A549 (cell line): Measurements from ENCODE around the gene MYO1D. TPM values are rescaled to one million over a fixed set of nuclear protein-coding genes. Genes with fewer than 3 reads are reported as not detected.

Experiments used
- ATAC-seq, 2 experiments: fragments of 200-7000 bp in 1 of 2; fragments of >200 bp in 1 of 2; cut with Nextera tagmentation in 1 of 2; cut with Tn5 transposase in 1 of 2; 3 replicates each; pipeline versions ENCODE4 v1.8.0 to v1.9.1; 2018 to 2020; ENCODE audit warnings: mild to moderate bottlenecking in 1 of 2, moderate library complexity in 1 of 2
- CTCF ChIA-PET: fragments of 300-600 bp; sonication (Branson Sonifier 250); formaldehyde crosslinking; extraction: SDS; loops from one replicate; lab custom pipeline; 2021; ENCODE audit warnings: antibody characterized with exemption, inconsistent platforms; lab: Yijun Ruan, JAX
- POLR2A ChIA-PET: fragments of 350-600 bp; formaldehyde crosslinking; extraction: SDS; loops from one replicate; lab custom pipeline; 2021; ENCODE audit warnings: antibody characterized with exemption, inconsistent platforms; lab: Yijun Ruan, JAX
- DNase-seq, 2 experiments: peaks; one replicate each; pipeline versions ENCODE4 v3.0.0 to v3.0.0-alpha.2; 2011 to 2016; ENCODE audit warnings: low read depth in 1 of 2, low spot score in 1 of 2
- FAIRE-seq: peaks from 2 replicates; lab custom pipeline; 2011; peaks lifted over from hg19 to GRCh38; lab: Jason Lieb, UNC
- H3K27ac ChIP-seq, 2 experiments: fragments of >200 bp; sonication (Bioruptor Twin); formaldehyde crosslinking; 3 replicates each; pipeline ENCODE4 v1.5.1; 2016 to 2017
- H3K4me1 ChIP-seq: fragments of >200 bp; sonication (Bioruptor Twin); formaldehyde crosslinking; 3 replicates; pipeline ENCODE4 v1.6.1; 2016
- H3K4me2 ChIP-seq: fragments of >200 bp; sonication (Bioruptor Twin); formaldehyde crosslinking; 3 replicates; pipeline ENCODE4 v1.6.1; 2016
- H3K4me3 ChIP-seq: fragments of >200 bp; sonication (Bioruptor Twin); formaldehyde crosslinking; 3 replicates; pipeline ENCODE4 v1.5.1; 2016
- H3K9me3 ChIP-seq: fragments of >200 bp; sonication (Bioruptor Twin); formaldehyde crosslinking; 3 replicates; pipeline ENCODE4 v1.6.1; 2016
- CBX2 ChIP-seq: fragments of 200-600 bp; sonication (generic); IDR thresholded peaks from 2 replicates; pipeline ENCODE4 v1.6.1; 2016; ENCODE audit warnings: low read depth, mild to moderate bottlenecking, borderline replicate concordance
- EHF ChIP-seq: fragments of 250-450 bp; sonication (Bioruptor Pico); IDR thresholded peaks from 2 replicates; pipeline ENCODE4 v1.5.0; 2020; ENCODE audit warnings: mild to moderate bottlenecking
- EP300 ChIP-seq, 2 experiments: fragments of >200 bp; sonication (Bioruptor Twin); formaldehyde crosslinking; IDR thresholded peaks; 2 replicates in 1 of 2; 3 replicates in 1 of 2; pipeline ENCODE4 v1.6.1; 2016 to 2017
- FOSB ChIP-seq: fragments of 250-450 bp; sonication (Bioruptor Pico); IDR thresholded peaks from 2 replicates; pipeline ENCODE4 v1.5.0; 2020; ENCODE audit warnings: mild to moderate bottlenecking, moderate library complexity
- FOSL2 ChIP-seq, 2 experiments: fragments of 450-650 bp in 1 of 2; fragments of >200 bp in 1 of 2; sonication (Bioruptor Twin) in 1 of 2; formaldehyde crosslinking; IDR thresholded peaks; 2 replicates each; pipeline versions ENCODE4 v1.5.0 to v1.6.1; 2016 to 2020; ENCODE audit warnings: mild to moderate bottlenecking in 1 of 2, moderate library complexity in 1 of 2
- HES2 ChIP-seq: fragments of >200 bp; sonication (Bioruptor Twin); formaldehyde crosslinking; IDR thresholded peaks from 2 replicates; pipeline ENCODE4 v1.6.1; 2016
- HMGXB4 ChIP-seq: fragments of 250-450 bp; sonication (Bioruptor Pico); IDR thresholded peaks from 2 replicates; pipeline ENCODE4 v1.5.0; 2021; ENCODE audit warnings: mild to moderate bottlenecking, moderate library complexity, borderline replicate concordance
- KDM1A ChIP-seq: fragments of 200-600 bp; sonication (generic); IDR thresholded peaks from 2 replicates; pipeline ENCODE4 v1.6.1; 2016; ENCODE audit warnings: low read depth, mild to moderate bottlenecking
- MAFK ChIP-seq: fragments of 450-650 bp; IDR thresholded peaks from 2 replicates; pipeline ENCODE4 v1.6.1; 2014; ENCODE audit not compliant: partially characterized antibody
- NR3C1 ChIP-seq: fragments of >200 bp; sonication (Bioruptor Twin); formaldehyde crosslinking; IDR thresholded peaks from 3 replicates; pipeline ENCODE4 v1.6.1; 2017
- POLR2A ChIP-seq: IDR thresholded peaks from 2 replicates; pipeline ENCODE4 v1.6.1; 2012; ENCODE audit warnings: mild to moderate bottlenecking, low read length
- RARB ChIP-seq: fragments of 250-450 bp; sonication (Bioruptor Pico); IDR thresholded peaks from 2 replicates; pipeline ENCODE4 v1.8.0; 2021; ENCODE audit warnings: mild to moderate bottlenecking, moderate library complexity
- RFX5 ChIP-seq: fragments of 450-650 bp; IDR thresholded peaks from 2 replicates; pipeline ENCODE4 v1.7.1; 2014; ENCODE audit warnings: antibody characterized with exemption, mild to moderate bottlenecking, moderate library complexity
- TFCP2L1 ChIP-seq: fragments of 250-450 bp; sonication (Bioruptor Pico); IDR thresholded peaks from 2 replicates; pipeline ENCODE4 v1.5.0; 2021; ENCODE audit warnings: mild to moderate bottlenecking
- ZNF302 ChIP-seq: fragments of 250-450 bp; sonication (Bioruptor Pico); IDR thresholded peaks from 2 replicates; pipeline ENCODE4 v1.9.0; 2021; ENCODE audit warnings: inconsistent platforms, mild to moderate bottlenecking, moderate library complexity
- ZSCAN20 ChIP-seq: fragments of 250-450 bp; sonication (Bioruptor Pico); IDR thresholded peaks from 2 replicates; pipeline ENCODE4 v1.8.0; 2022; ENCODE audit warnings: mild to moderate bottlenecking, moderate library complexity
- WGBS: methylation state at CpG from one replicate; pipeline ENCODE4 v1.1.6; 2017; ENCODE audit errors: missing lambda C conversion rate; 5-methylcytosine and 5-hydroxymethylcytosine counted together
- polyA plus RNA-seq, 4 experiments: library from polyadenylated mRNA; depleted of rRNA in 3 of 4; stranded (reverse); fragments of >200 nt; fragmentation: RNase III in 1 of 4; extraction: RNeasy Plus Mini Kit Qiagen cat#74134 plus additional on column Dnase treatment in 1 of 4; gene quantifications; 2 replicates in 3 of 4; 3 replicates in 1 of 4; pipeline ENCODE4 v1.2.3, GENCODE V29; 2011 to 2017
- TF ChIP-seq, protein P1 (sequence below): fragments of >200 bp; sonication (Bioruptor Twin); formaldehyde crosslinking; IDR thresholded peaks from 3 replicates; pipeline ENCODE4 v1.6.1; 2016
- TF ChIP-seq, protein P2 (sequence below): fragments of 200-600 bp; sonication (generic); IDR thresholded peaks from 2 replicates; pipeline ENCODE4 v1.6.1; 2016; ENCODE audit warnings: antibody characterized with exemption, mild to moderate bottlenecking, moderate library complexity

The MYO1D gene
- polyA plus RNA-seq, 2 of the 4 experiments (the other 2 are of a cell fraction) = 2.8 to 4.2 TPM

DNA sequence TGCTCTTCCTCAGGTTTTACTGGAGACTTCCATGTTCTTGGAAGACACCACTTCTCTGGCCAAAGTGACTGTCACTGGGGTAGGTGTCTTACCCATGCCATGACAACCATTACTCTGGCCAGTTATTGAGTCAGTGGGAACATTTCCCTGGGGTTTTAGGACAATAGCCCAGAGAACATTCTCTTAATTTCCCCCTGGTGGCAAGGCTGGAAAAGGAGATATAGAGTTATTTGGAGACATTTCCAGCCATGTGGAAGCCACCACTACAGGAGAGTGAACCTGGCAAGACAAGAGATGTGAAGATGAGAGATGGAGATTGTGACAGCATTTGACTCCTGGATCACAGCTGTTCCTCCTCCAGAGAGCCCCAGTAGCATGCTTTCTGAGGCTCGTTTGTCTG is 283.9 kb downstream of the MYO1D start:
- 0% methylated on average over 1 of the region's 1 CpG for WGBS
- CTCF ChIA-PET = no interaction called here

DNA sequence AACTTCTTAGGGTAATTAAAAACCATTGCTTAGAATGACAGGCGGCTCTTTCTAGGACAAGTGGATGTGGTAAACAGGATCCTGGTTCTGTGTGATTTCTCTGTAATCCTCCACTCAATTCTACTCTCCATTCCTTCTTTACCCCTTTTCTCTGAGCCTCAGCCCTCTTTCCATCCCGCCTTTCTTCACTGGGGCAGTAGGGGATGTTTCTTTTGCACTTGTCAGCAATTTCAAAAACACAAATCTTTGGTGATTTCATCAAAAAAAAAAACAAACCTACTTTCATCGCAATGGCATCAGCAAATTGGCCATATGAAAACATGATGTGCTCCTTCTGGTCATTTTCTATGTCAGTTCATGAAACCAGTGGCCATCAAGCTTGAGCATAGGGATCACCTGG is 285.5 kb downstream of the MYO1D start:
- no peak for ATAC-seq
- ChIA-PET CTCF (interaction anchor here (1.3 kb wide), 1 partner anchor 12 kb away, joined by 3 read pairs; no protein-coding TSS in a partner anchor), POLR2A (interaction anchor here (0.6 kb wide), 1 partner anchor 445 kb away, joined by 3 read pairs; no protein-coding TSS in a partner anchor)
- Histone ChIP-seq H3K9me3 (no peaks in the 10 kb centered on the region), H3K27ac (no peak overlapping the region), H3K4me3 (no peak overlapping the region), H3K4me2 (no peak overlapping the region), H3K4me1 (no peaks in the 10 kb centered on the region)
- TF ChIP-seq, protein P1, sequence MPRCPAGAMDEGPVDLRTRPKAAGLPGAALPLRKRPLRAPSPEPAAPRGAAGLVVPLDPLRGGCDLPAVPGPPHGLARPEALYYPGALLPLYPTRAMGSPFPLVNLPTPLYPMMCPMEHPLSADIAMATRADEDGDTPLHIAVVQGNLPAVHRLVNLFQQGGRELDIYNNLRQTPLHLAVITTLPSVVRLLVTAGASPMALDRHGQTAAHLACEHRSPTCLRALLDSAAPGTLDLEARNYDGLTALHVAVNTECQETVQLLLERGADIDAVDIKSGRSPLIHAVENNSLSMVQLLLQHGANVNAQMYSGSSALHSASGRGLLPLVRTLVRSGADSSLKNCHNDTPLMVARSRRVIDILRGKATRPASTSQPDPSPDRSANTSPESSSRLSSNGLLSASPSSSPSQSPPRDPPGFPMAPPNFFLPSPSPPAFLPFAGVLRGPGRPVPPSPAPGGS = no peak
- TF ChIP-seq FOSB (CRISPR knock-in tag) (no peak), MAFK (peak; percentile 84), RARB (CRISPR knock-in tag) (no peak), CBX2 (no peak), EP300 (IDR thresholded peaks at IDR 0.05) (no peak)
- no peak for DNase-seq
- no peak for FAIRE-seq
- WGBS = 75% methylated on average over 3 of the region's 3 CpGs

More for the DNA sequence above, 283.9 kb downstream of the MYO1D start:
- Histone ChIP-seq H3K9me3 (no peaks in the 10 kb centered on the region), H3K27ac (no peak overlapping the region), H3K4me1 (no peaks in the 10 kb centered on the region), H3K4me3 (no peak overlapping the region), H3K4me2 (no peak overlapping the region)
- DNase-seq (no peak), ATAC-seq (peak in 1 of 2 experiments; percentile 64; a peak in 3 of 6 replicates), FAIRE-seq (no peak)
- TF ChIP-seq CBX2 = no peak
- no peak for TF ChIP-seq RFX5
- no peak for TF ChIP-seq EP300 (IDR thresholded peaks at IDR 0.05)
- TF ChIP-seq TFCP2L1 (CRISPR knock-in tag) = no peak
- TF ChIP-seq ZSCAN20 (CRISPR knock-in tag) = no peak
- no peak for TF ChIP-seq NR3C1
- no peak for TF ChIP-seq HMGXB4 (CRISPR knock-in tag)
- TF ChIP-seq, protein P2, sequence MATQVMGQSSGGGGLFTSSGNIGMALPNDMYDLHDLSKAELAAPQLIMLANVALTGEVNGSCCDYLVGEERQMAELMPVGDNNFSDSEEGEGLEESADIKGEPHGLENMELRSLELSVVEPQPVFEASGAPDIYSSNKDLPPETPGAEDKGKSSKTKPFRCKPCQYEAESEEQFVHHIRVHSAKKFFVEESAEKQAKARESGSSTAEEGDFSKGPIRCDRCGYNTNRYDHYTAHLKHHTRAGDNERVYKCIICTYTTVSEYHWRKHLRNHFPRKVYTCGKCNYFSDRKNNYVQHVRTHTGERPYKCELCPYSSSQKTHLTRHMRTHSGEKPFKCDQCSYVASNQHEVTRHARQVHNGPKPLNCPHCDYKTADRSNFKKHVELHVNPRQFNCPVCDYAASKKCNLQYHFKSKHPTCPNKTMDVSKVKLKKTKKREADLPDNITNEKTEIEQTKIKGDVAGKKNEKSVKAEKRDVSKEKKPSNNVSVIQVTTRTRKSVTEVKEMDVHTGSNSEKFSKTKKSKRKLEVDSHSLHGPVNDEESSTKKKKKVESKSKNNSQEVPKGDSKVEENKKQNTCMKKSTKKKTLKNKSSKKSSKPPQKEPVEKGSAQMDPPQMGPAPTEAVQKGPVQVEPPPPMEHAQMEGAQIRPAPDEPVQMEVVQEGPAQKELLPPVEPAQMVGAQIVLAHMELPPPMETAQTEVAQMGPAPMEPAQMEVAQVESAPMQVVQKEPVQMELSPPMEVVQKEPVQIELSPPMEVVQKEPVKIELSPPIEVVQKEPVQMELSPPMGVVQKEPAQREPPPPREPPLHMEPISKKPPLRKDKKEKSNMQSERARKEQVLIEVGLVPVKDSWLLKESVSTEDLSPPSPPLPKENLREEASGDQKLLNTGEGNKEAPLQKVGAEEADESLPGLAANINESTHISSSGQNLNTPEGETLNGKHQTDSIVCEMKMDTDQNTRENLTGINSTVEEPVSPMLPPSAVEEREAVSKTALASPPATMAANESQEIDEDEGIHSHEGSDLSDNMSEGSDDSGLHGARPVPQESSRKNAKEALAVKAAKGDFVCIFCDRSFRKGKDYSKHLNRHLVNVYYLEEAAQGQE = no peak
- TF ChIP-seq MAFK = no peak
- TF ChIP-seq POLR2A = no peak
- TF ChIP-seq EHF (CRISPR knock-in tag) = no peak
- TF ChIP-seq ZNF302 (CRISPR knock-in tag) = no peak
- TF ChIP-seq FOSL2 (IDR thresholded peaks at IDR 0.05) = no peak
- no peak for TF ChIP-seq FOSL2 (CRISPR knock-in tag; IDR thresholded peaks at IDR 0.05)
- TF ChIP-seq KDM1A = no peak
- TF ChIP-seq HES2 = no peak
- POLR2A ChIA-PET = no interaction called here
